GM21723 (cell line): Measurements from ENCODE around the gene FAHD2A.
"Not testable (repeated sequence)": the region's sequence is repeated elsewhere in the genome, so short reads cannot be mapped to it uniquely, and the experiment has no call there.

Experiments
- ATAC-seq: cut with Tn5 transposase; IDR thresholded peaks from one replicate; pipeline ENCODE4 v1.9.1; 2021; ENCODE audit warnings: mild to moderate bottlenecking, moderate library complexity; ENCODE audit not compliant: unreplicated experiment

FAHD2A gene

GRCh38 chr2:95433373-95433772, 30.9 kb downstream of the FAHD2A start:
- not testable (repeated sequence) for ATAC-seq

GRCh38 chr2:95433973-95434372, 31.5 kb downstream of the FAHD2A start:
- not testable (repeated sequence) for ATAC-seq

- ATAC-seq: not testable (repeated sequence)
These were observed 32.1 kb downstream of the FAHD2A start for GRCh38 chr2:95434507-95435076.

- not testable (repeated sequence) for ATAC-seq
These were observed 32.8 kb downstream of the FAHD2A start for GRCh38 chr2:95435162-95435871.

GRCh38 chr2:95435872-95436209, 33.3 kb downstream of the FAHD2A start:
- not testable (repeated sequence) for ATAC-seq

- ATAC-seq: not testable (repeated sequence)
These were observed 40.1 kb downstream of the FAHD2A start for GRCh38 chr2:95442474-95443099.

GRCh38 chr2:95445317-95445716, 42.8 kb downstream of the FAHD2A start:
- not testable (repeated sequence) for ATAC-seq

- ATAC-seq: not testable (repeated sequence)
These were observed 60.8 kb downstream of the FAHD2A start for GRCh38 chr2:95463292-95463691.
